HL-60 (cell line): ENCODE measurements around the gene C4orf46.

ENCODE experiments used
- DNase-seq, 2 experiments: peaks; one replicate each; pipeline ENCODE4 v3.0.0-alpha.2; 2010 to 2020; ENCODE audit warnings: low read depth in 1 of 2, low spot score in 1 of 2
- H3K27ac ChIP-seq: fragments of 250-450 bp; sonication (Bioruptor Pico); replicated peaks from 2 replicates; pipeline ENCODE4 v1.5.1; 2020; ENCODE audit warnings: mild to moderate bottlenecking, moderate library complexity
- H3K27me3 ChIP-seq: fragments of 250-450 bp; sonication (Bioruptor Pico); 2 replicates; pipeline ENCODE4 v1.5.1; 2021; ENCODE audit warnings: mild to moderate bottlenecking, moderate library complexity; ENCODE audit not compliant: insufficient read depth, poor library complexity, severe bottlenecking
- H3K4me3 ChIP-seq: replicated peaks from 2 replicates; pipeline ENCODE4 v1.5.1; 2011; ENCODE audit warnings: mild to moderate bottlenecking, control low read depth, low read length; ENCODE audit not compliant: insufficient read depth
- CTCF ChIP-seq: IDR thresholded peaks from one replicate; pipeline ENCODE4 v1.5.1; 2011; ENCODE audit warnings: low read length, control low read depth, inconsistent platforms; ENCODE audit not compliant: insufficient read depth
- GABPA ChIP-seq: IDR thresholded peaks from 2 replicates; pipeline ENCODE4 v1.6.1; 2012; ENCODE audit warnings: low read depth
- POLR2AphosphoS5 ChIP-seq: IDR thresholded peaks from 2 replicates; pipeline ENCODE4 v1.6.1; 2012; ENCODE audit warnings: low read depth
- REST ChIP-seq: IDR thresholded peaks from 2 replicates; pipeline ENCODE4 v1.6.1; 2012; ENCODE audit warnings: low read depth; ENCODE audit not compliant: insufficient replicate concordance
- SPI1 ChIP-seq: IDR thresholded peaks from 2 replicates; pipeline ENCODE4 v1.6.1; 2012; ENCODE audit warnings: low read depth, mild to moderate bottlenecking, borderline replicate concordance

Gene C4orf46

GRCh38 chr4:158681629-158682028, 9.9 kb upstream of the C4orf46 start:
- no peak for TF ChIP-seq GABPA
- no peak for TF ChIP-seq POLR2AphosphoS5
- TF ChIP-seq SPI1 = no peak
- TF ChIP-seq REST = no peak
- no peak for TF ChIP-seq CTCF
- Histone ChIP-seq H3K27me3 (no peaks in the 10 kb centered on the region), H3K27ac (no peak overlapping the region), H3K4me3 (no peak overlapping the region)
- no peak for DNase-seq

GRCh38 chr4:158678767-158679166, 7.1 kb upstream of the C4orf46 start:
- DNase-seq = no peak
- TF ChIP-seq CTCF = no peak
- no peak for TF ChIP-seq SPI1
- TF ChIP-seq REST = no peak
- no peak for TF ChIP-seq GABPA
- no peak for TF ChIP-seq POLR2AphosphoS5
- Histone ChIP-seq H3K4me3 (no peak overlapping the region), H3K27me3 (no peaks in the 10 kb centered on the region), H3K27ac (no peak overlapping the region)

GRCh38 chr4:158676076-158676475, 4.4 kb upstream of the C4orf46 start:
- Histone ChIP-seq H3K4me3 (no peak overlapping the region), H3K27ac (no peak overlapping the region), H3K27me3 (no peaks in the 10 kb centered on the region)
- TF ChIP-seq REST = no peak
- DNase-seq = no peak

- H3K27me3 ChIP-seq = no peaks in the 10 kb centered on the region
- no peak overlapping the region for H3K4me3 ChIP-seq
- no peak for TF ChIP-seq POLR2AphosphoS5
- no peak for TF ChIP-seq SPI1
- no peak overlapping the region for H3K27ac ChIP-seq
- DNase-seq = no peak
Measured at GRCh38 chr4:158673633-158674032, 1.9 kb upstream of the C4orf46 start.
